HUES48 (cell line): ENCODE data around the gene CTAG2.
"Not testable (repeated sequence)": the region's sequence is repeated elsewhere in the genome, so short reads cannot be mapped to it uniquely, and the experiment has no call there.

ENCODE experiments used
- H3K27ac ChIP-seq: one replicate; pipeline ENCODE4 v1.7.0; 2013; ENCODE audit warnings: low read depth, low read length, inconsistent platforms
- H3K27me3 ChIP-seq: 2 replicates; pipeline ENCODE4 v1.6.1; 2013; ENCODE audit warnings: mild to moderate bottlenecking, low read length; ENCODE audit not compliant: control insufficient read depth, insufficient read depth
- H3K36me3 ChIP-seq: 2 replicates; pipeline ENCODE4 v1.6.1; 2013; ENCODE audit warnings: low read length; ENCODE audit not compliant: control insufficient read depth, insufficient read depth
- H3K4me1 ChIP-seq: 2 replicates; pipeline ENCODE4 v1.6.1; 2013; ENCODE audit warnings: mild to moderate bottlenecking, low read length; ENCODE audit not compliant: control insufficient read depth, insufficient read depth
- H3K4me3 ChIP-seq: 2 replicates; pipeline ENCODE4 v1.5.1; 2013; ENCODE audit warnings: mild to moderate bottlenecking, low read depth, low read length
- H3K9ac ChIP-seq: 2 replicates; pipeline ENCODE4 v1.6.1; 2013; ENCODE audit warnings: mild to moderate bottlenecking, low read depth, low read length, moderate library complexity
- H3K9me3 ChIP-seq: 2 replicates; pipeline ENCODE4 v1.6.1; 2013; ENCODE audit warnings: low read length; ENCODE audit not compliant: control insufficient read depth, insufficient read depth

Gene CTAG2

DNA sequence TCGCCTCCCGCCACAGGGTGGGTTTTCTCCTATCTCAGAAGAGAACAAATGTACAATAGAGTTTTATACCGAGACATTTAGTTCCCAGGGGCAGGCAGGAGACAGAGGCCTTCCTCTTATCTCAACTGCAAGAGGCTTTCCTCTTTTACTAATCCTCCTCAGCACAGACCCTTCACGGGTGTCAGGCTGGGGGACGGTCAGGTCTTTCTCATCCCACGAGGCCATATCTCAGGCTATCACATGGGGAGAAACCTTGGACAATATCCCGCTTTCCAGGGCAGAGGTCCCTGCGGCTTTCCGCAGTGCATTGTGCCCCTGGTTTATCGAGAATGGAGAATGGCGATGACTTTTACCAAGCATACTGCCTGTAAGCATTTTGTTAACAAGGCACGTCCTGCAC lies 44.6 kb downstream of the CTAG2 start:
- H3K9me3 ChIP-seq = peaks cover 23% of the 10 kb centered on the region
- H3K4me1 ChIP-seq, H3K27me3 ChIP-seq, H3K9ac ChIP-seq, H3K27ac ChIP-seq, H3K36me3 ChIP-seq, H3K4me3 ChIP-seq: not testable (repeated sequence)

DNA sequence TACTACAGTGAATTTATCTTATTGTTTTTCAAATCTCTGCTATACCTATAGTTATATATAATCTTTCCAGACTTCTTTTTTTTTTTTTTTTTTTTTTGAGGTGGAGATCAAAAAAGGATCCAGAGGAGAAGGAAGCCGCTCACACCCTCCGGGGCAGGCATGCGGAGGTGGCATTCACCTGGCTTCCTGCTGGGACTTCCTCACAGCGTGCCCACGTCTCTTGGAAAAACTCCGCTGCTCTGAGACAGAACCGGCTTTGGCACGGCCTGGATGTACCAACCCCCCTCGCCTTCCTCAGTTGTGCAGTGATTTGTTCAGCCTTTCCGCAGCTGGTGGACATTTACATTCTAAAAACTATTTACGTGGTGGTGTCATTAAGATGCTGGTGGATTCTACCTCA lies 45.4 kb downstream of the CTAG2 start:
- not testable (repeated sequence) for H3K27me3 ChIP-seq, H3K9ac ChIP-seq, H3K4me1 ChIP-seq, H3K27ac ChIP-seq, H3K36me3 ChIP-seq, H3K4me3 ChIP-seq
- H3K9me3 ChIP-seq = peaks cover 30% of the 10 kb centered on the region

DNA sequence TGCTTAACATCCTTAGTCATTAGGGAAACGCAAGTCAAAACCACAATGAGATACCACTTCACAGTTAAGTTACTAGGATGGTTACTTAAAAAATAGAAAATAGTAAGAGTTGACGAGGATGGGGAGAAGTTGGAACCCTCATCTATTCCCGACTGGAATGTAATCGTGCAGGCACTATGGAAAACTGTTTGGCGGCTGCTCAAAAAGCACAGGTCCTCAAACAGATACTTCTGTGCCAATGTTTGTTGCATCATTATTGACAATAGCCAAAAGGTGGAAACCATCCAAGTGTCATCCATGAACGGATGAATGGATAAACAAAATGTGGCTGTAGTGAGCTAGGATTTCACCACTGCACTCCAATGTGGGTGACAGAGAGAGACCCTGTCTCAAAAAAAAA lies 46.0 kb downstream of the CTAG2 start:
- Histone ChIP-seq H3K36me3 (no peaks in the 10 kb centered on the region), H3K27ac (no peak overlapping the region), H3K27me3 (no peaks in the 10 kb centered on the region), H3K4me3 (no peak overlapping the region), H3K4me1 (no peaks in the 10 kb centered on the region), H3K9ac (no peak overlapping the region), H3K9me3 (peaks cover 36% of the 10 kb centered on the region)

DNA sequence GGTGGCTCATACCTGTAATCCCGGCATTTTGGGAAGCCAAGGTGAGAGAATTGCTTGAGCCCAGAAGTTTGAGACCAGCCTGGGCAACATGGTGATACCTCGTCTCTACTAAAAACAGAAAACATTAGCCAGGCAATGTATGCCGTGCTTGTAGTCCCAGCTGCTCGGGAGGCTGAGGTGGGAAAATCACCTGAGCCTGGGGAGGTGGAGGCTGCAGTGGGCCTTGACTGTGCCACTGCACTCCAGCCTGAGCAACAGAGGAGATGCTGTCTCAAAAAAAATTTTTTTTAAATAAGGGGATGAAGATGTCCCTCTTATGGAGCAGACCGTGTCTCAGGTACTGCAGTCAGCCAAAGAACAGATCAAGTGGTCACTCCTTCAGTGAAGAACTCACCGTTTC lies 47.8 kb downstream of the CTAG2 start:
- H3K27ac ChIP-seq = no peak overlapping the region
- H3K27me3 ChIP-seq = no peaks in the 10 kb centered on the region
- H3K4me1 ChIP-seq = no peaks in the 10 kb centered on the region
- H3K9me3 ChIP-seq = peaks cover 34% of the 10 kb centered on the region
- no peak overlapping the region for H3K9ac ChIP-seq
- no peaks in the 10 kb centered on the region for H3K36me3 ChIP-seq
- H3K4me3 ChIP-seq = no peak overlapping the region

DNA sequence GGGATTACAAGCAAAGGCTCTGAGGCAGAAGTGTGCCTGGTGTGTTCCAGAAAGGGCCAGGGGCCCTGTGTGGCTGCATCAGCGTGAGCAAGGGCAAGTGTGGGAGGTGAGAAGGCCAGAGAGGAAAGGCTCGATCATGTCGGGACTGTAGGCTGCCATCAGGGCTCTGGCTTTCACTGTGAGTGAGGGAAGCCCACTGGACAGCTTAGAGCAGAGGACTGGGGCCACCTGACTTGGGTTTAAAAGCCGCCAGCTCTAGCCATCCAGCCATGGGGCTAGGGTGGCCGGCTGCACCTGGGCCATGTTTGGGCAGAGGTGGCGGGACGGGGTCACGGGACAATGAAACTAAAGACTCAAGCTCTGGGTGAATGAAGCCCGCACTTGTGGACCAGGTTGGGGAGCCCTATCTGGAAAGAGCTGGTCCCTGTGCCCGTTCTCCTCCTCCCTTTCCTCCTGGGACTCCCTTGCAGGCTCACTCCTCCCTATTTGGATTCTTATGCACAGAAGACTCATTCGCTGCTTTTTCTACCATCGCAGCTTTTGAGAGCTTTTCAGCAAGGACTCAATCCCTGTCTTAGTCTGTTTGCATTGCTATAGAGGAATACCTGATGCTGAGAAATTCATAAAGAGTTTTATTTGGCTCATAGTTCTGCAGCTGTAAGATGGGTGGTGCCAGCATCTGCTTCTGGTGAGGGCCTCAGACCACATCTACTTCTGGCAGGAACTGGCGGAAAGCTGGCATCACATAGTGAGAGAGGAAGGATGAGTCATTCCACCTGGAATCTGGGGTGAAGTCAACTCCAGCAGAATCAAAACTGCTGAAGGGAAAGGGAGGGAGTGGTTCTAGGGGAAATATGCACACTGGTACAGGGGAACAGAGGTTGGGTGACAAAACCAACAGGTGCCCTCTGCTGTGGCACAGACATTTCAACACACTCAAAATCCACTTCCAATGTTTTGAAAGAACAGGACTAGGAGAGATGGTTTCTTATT lies 49.6 kb downstream of the CTAG2 start:
- Histone ChIP-seq H3K9me3 (peaks cover 44% of the 10 kb centered on the region), H3K4me3 (no peak overlapping the region), H3K4me1 (no peaks in the 10 kb centered on the region), H3K9ac (no peak overlapping the region), H3K27me3 (no peaks in the 10 kb centered on the region), H3K36me3 (no peaks in the 10 kb centered on the region), H3K27ac (no peak overlapping the region)

DNA sequence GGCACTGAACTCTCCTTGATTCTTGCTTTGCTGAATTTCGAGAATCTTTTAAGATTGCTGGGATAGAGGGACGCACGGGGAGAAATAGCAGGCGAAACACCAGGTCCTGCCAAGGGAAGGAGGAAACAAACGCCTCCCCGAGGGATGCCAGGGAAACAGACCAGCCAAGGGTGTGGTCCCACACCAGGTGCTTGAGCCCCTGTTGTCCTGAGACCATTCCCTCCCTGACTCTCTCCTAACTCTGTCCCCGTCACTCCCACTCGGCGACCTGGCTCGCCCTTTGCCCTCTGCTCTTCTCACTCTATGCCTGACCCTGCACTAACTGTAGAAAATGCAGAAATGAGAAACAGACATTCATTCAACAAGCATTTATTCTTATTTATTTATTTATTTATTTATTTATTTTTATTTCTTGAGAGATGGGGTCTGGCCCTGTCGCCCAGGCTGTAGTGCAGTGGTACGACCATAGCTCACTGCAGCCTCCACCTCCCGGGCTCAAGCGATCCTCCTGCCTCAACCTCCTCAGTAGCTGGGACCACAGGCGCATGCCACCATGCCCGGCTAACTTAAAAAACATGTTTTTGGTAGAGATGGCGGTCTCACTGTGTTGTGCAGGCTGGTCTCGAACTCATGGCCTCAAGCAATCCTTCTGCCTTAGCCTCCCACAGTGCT lies 50.5 kb downstream of the CTAG2 start:
- peaks cover 47% of the 10 kb centered on the region for H3K9me3 ChIP-seq

DNA sequence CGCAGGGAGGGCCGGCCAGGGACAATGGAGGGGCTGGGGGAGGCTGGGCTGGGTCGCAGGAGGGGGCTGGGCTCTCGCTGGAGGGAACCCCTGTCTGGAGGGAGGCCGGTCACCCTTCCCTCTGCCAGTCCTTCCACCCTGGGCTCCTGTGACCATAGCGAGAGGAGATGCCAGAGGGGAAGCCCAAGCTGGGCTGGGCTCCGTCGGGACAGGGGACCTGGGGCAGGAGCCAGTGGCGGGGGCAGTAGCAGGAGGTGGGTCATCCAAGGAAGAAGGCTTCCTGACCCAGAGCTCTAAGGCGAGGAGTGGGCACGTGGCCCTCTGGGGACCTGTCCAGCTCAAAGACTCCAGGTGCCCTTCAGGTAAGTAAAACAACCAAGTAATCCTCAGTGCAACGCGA lies 51.2 kb downstream of the CTAG2 start:
- Histone ChIP-seq H3K4me1 (no peaks in the 10 kb centered on the region), H3K27me3 (no peaks in the 10 kb centered on the region), H3K4me3 (no peak overlapping the region), H3K27ac (no peak overlapping the region), H3K9ac (no peak overlapping the region), H3K36me3 (no peaks in the 10 kb centered on the region), H3K9me3 (peaks cover 53% of the 10 kb centered on the region)

More for the DNA sequence above, 50.5 kb downstream of the CTAG2 start:
- Histone ChIP-seq H3K4me1 (no peaks in the 10 kb centered on the region), H3K4me3 (no peak overlapping the region), H3K27ac (no peak overlapping the region), H3K9ac (no peak overlapping the region), H3K36me3 (no peaks in the 10 kb centered on the region), H3K27me3 (no peaks in the 10 kb centered on the region)
